Dedifferentiated amniotic fluid mesenchymal stem cell (primary cell): ENCODE measurements around the gene PARD6G.

Experiments used
- DNase-seq: peaks from one replicate; pipeline ENCODE4 v3.0.0-alpha.2; 2016; ENCODE audit errors: extremely low spot score

Gene PARD6G

GRCh38 chr18:80210312-80211083, 36.8 kb downstream of the PARD6G start:
- DNase-seq, result no peak

DNA sequence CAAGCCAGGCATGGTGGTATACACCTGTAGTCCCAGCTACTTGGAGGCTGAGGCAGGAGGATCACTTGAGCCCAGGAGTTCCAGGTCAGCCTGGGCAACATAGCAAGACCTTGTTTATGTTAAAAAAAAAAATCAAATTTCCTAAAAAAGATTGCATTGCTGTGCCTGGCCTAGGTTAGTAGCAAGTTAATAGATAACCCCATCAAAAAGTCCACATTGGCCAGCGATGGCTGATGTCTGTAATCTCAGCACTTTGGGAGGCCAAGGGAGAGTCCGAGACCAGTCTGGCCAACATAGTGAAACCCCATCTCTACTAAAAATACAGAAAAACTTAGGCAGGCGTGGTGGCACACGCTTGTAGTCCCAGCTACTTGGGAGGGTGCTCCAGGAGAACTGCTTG, 38.7 kb downstream of the PARD6G start:
- DNase-seq, result no peak

GRCh38 chr18:80205294-80205693, 42.0 kb downstream of the PARD6G start:
- DNase-seq, result no peak

- no peak for DNase-seq
These were observed 43.2 kb downstream of the PARD6G start for GRCh38 chr18:80204142-80204541.

DNA sequence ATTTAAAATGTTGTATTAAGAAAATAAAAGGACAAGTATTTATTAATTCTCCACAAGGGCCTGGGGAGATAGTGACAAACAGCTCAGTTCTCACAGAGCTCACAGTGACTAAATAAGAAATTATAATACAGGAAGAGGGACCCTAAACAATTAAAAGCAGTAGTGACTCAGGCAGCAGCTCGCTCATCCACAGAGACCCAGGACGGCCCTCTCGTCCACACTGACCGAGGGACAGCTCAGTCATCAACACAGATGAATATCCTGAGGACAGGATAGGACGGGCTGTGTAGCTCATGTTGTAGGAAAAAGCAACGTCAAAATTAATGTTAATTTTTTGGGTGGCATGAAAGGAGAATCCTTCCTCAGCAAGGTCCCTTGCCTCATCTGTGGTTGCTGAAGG, 44.1 kb downstream of the PARD6G start:
- no peak for DNase-seq

- DNase-seq, result no peak
These were observed 44.9 kb downstream of the PARD6G start for GRCh38 chr18:80202264-80202998.

DNA sequence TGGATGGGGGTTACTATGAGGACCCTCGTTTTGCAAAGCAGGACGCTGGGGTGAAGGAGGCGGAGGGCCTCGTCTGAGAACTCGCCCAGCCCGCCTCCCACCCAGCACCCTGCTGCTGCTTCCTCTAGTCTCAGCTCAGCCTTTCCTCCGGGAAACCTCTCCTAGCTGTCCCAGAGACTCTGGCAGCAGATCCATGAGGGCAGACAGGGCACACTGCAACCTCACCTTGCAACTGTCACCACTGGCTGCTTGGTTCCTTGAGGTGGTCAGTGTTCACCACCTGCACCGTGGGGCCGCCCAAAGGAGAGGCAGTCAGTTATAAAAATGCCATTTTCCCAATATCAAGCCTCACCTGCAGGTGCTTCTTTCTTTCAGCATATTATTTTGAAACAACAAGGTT, 45.6 kb downstream of the PARD6G start:
- no peak for DNase-seq

GRCh38 chr18:80200932-80201672, 46.2 kb downstream of the PARD6G start:
- DNase-seq, result no peak

- no peak for DNase-seq
These were observed 47.0 kb downstream of the PARD6G start for GRCh38 chr18:80200171-80200931.

GRCh38 chr18:80198994-80199748, 48.1 kb downstream of the PARD6G start:
- DNase-seq, result no peak

DNA sequence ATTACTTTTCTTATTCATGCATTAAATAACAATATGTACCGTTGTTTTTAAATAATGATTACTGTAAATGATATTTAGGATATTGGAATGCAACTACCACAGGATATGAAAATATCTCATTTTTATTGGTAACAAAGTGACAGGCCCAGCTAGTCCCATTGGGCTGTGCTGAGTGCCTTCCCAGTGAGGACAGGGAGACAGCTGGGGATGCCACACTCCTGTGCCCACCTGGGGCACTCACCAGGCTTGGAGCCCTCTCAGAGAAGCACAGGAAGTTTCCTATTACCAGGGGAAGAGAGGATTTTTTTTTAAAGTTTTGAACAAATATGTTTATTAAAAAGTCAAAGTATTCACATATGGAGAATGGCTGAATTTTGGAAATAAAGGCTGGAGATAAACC, 48.9 kb downstream of the PARD6G start:
- DNase-seq, result no peak

- no peak for DNase-seq
These were observed 49.8 kb downstream of the PARD6G start for GRCh38 chr18:80197528-80197927.

- peak; percentile 77 for DNase-seq
These were observed 50.6 kb downstream of the PARD6G start for GRCh38 chr18:80196528-80197320.

- DNase-seq, result no peak
These were observed 52.3 kb downstream of the PARD6G start for GRCh38 chr18:80194874-80195570.

DNA sequence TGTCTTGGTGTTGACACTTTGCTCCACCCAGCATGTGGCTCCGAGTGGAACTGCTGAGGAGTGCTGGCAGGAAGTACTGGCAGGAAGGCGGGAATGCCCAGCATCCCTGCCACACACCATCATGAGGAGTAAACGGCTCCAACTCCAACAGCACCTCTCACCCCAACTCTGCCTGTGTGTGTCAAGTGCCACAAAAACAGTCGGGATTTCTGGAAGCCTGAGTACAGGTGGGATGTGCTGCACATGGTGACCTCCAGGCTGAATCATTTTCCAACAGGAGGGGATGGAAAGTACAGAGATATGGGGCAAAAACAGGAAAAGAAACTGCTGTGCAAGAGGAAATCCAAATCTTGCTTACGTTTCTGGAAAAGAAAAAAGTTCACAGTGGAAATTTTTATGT, 53.6 kb downstream of the PARD6G start:
- DNase-seq, result no peak

GRCh38 chr18:80192653-80193385, 54.5 kb downstream of the PARD6G start:
- DNase-seq, result no peak

GRCh38 chr18:80191907-80192652, 55.2 kb downstream of the PARD6G start:
- DNase-seq, result no peak

GRCh38 chr18:80191264-80191663, 56.0 kb downstream of the PARD6G start:
- no peak for DNase-seq
